Left ventricle myocardium inferior (tissue), 1 donor: ENCODE results near the gene ASB10. TPM values are rescaled to one million over a fixed set of nuclear protein-coding genes. Genes with fewer than 3 reads are reported as not detected.

Source experiments
- DNase-seq: peaks from one replicate; pipeline ENCODE4 v3.0.0-alpha.2; 2020
- H3K27ac ChIP-seq: fragments of 200-600 bp; replicated peaks from 2 replicates; pipeline ENCODE4 v1.8.0; 2021
- H3K27me3 ChIP-seq: fragments of 200-600 bp; 2 replicates; pipeline ENCODE4 v1.8.0; 2021; ENCODE audit warnings: low read depth
- H3K36me3 ChIP-seq: fragments of 200-600 bp; 2 replicates; pipeline ENCODE4 v1.8.0; 2021
- H3K4me1 ChIP-seq: fragments of 200-600 bp; 2 replicates; pipeline ENCODE4 v1.8.0; 2021
- H3K4me3 ChIP-seq: fragments of 200-600 bp; 2 replicates; pipeline ENCODE4 v1.8.0; 2021; ENCODE audit warnings: mild to moderate bottlenecking, moderate library complexity
- H3K9me3 ChIP-seq: fragments of 200-600 bp; replicated peaks from 2 replicates; pipeline ENCODE4 v1.8.0; 2021
- intact Hi-C: fragments of 100-400 bp; cut with micrococcal nuclease; formaldehyde crosslinking; loops from one replicate; pipeline ENCODE4 v1.11.0; 2022
- total RNA-seq: library from RNA; stranded (reverse); fragmentation: NEBNext Ultra II Directional; extraction: Animal tissue kit (Norgen Biotek cat#: 25700); gene quantifications from one replicate; pipeline ENCODE4 v1.2.1, GENCODE V29; 2021
- TF ChIP-seq, protein P1 (sequence below): fragments of 200-600 bp; IDR thresholded peaks from 2 replicates; pipeline ENCODE4 v1.8.0; 2021; ENCODE audit warnings: antibody characterized with exemption, mild to moderate bottlenecking, borderline replicate concordance
- donor health status: DM: no; HTN: yes; CAD: no; lungs with severe emphysema.

The ASB10 gene
- total RNA-seq, 1 donor from 2014 or later = 35.4 TPM

DNA sequence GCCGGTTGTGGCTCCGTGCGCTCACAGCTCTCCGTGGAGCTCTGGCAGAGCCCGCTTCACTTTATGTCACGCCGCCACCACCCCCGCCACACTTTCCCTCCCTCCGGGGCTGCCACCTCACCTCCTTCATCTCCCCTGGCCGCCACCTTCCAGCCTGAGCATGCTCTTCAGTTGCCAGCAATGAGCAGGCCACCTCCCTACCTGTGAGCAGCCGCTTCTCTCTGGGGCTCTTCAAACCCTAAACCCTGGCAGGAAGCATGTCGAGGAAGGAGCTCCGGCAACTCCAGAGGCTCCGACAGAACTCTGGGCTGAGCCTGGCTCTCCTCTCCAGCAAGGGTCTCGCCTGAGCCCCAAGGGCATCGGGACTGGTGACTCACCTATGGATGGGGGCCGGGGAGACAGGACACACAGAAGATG lies 56.3 kb downstream of the ASB10 start:
- TF ChIP-seq, protein P1, sequence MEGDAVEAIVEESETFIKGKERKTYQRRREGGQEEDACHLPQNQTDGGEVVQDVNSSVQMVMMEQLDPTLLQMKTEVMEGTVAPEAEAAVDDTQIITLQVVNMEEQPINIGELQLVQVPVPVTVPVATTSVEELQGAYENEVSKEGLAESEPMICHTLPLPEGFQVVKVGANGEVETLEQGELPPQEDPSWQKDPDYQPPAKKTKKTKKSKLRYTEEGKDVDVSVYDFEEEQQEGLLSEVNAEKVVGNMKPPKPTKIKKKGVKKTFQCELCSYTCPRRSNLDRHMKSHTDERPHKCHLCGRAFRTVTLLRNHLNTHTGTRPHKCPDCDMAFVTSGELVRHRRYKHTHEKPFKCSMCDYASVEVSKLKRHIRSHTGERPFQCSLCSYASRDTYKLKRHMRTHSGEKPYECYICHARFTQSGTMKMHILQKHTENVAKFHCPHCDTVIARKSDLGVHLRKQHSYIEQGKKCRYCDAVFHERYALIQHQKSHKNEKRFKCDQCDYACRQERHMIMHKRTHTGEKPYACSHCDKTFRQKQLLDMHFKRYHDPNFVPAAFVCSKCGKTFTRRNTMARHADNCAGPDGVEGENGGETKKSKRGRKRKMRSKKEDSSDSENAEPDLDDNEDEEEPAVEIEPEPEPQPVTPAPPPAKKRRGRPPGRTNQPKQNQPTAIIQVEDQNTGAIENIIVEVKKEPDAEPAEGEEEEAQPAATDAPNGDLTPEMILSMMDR = no peak
- Histone ChIP-seq H3K27me3 (no peaks in the 10 kb centered on the region), H3K4me1 (peaks cover 38% of the 10 kb centered on the region), H3K27ac (no peak overlapping the region), H3K36me3 (peaks cover 75% of the 10 kb centered on the region), H3K9me3 (no peaks in the 10 kb centered on the region), H3K4me3 (no peak overlapping the region)
- intact Hi-C loops = no loop called here
- DNase-seq = peak; percentile 7

DNA sequence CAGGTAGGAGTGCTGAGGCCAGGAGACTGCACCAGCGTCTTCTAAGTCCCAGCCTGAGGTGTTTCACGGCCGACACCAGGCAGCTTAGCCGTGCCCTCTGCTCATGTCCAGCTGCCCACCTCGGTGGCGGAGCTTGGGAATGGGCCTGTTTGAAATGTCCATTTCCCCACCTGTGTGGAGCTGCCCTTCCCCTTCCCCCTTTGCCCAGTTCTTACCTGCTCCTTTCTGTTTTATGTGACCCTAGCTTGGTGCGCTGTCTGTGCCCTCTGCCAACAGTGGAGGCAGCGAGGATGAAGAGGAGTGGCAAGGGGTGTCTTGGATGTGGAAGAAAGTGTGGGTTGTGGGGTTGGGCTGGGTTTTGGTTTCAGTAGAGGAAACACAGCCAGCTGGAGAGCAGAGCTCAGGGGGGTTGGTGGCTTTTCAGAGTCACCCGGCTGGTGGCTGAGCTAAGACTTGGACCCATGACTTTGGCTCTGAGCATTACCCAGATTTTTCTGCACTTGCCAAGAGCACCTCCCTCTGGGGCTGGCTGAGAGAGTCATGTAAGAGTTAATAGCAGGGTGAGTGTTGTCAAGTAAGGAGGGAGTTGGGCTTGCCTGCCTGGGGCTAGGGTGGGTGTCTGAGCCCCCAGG lies 57.0 kb downstream of the ASB10 start:
- intact Hi-C loops = no loop called here
- TF ChIP-seq, protein P1 = no peak
- peaks cover 42% of the 10 kb centered on the region for H3K4me1 ChIP-seq
- DNase-seq = peak; percentile 7
- H3K36me3 ChIP-seq = peaks cover 68% of the 10 kb centered on the region
- H3K27ac ChIP-seq = no peak overlapping the region
- no peak overlapping the region for H3K4me3 ChIP-seq
- no peaks in the 10 kb centered on the region for H3K9me3 ChIP-seq
- H3K27me3 ChIP-seq = no peaks in the 10 kb centered on the region

DNA sequence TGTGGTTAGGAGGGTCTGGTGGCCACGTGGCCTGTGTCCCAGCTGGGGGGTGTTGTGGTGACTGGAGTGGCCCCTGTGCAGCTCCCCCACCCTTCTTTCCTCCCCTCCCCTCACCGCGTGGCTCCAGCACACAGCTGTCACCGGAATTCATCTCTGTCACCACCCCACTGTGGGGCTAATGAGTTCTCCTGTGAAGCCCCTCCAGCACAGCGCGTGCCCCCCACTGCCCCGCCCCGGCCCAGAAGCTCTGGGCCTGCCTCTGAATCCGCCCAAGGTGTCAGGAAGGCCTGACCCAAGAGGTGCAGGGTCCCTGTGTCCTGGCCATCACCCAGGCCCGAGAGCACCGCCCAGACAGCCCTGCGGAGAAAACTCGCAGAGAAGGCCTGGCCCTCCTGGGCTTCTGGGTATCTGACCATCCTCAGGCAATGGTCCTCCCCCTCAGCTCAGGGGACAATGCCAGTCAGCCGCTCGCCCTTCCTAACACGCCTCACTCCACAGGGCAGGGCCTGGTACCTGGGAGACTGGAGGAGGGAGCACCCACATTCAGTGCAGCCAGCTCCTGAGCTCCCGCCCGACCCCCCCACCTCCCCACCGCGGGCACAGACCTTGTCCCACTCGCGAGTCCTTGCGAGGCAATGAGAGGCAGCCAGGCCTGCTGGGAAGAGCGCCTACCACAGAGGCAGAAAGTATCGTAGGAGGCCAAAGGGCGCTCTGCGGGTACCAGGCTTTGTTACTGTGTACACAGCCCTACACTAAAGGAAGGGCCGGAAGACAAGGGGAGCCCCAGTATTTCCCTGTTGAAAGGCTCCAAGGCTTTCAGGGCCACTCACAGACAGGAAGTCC lies 57.7 kb downstream of the ASB10 start:
- Histone ChIP-seq H3K27ac (no peak overlapping the region), H3K27me3 (no peaks in the 10 kb centered on the region), H3K9me3 (no peaks in the 10 kb centered on the region), H3K4me3 (no peak overlapping the region), H3K4me1 (peaks cover 42% of the 10 kb centered on the region), H3K36me3 (peaks cover 63% of the 10 kb centered on the region)
- no peak for DNase-seq
- TF ChIP-seq, protein P1 = no peak
- intact Hi-C loops = no loop called here

DNA sequence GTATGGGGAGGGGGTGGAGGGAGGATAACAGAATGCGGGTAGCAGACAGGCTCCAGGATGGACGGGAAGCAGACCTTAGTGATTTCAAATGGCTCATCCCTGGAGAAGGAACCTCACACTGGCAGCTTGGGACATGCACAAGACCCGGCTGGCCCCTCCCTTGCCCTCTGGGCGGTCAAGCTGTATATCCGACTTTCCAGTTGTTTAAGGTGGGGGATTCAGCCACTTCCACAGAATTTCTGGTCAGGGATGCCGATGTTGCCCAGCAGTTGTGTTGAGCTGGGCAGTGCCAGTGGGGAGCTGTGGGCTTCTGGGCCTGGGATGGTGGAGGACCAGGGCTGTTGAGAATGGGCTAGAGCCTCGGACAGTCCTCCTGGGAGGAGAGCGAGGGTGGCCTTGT lies 58.3 kb downstream of the ASB10 start:
- H3K27ac ChIP-seq = no peak overlapping the region
- DNase-seq = no peak
- intact Hi-C loops = no loop called here
- no peak overlapping the region for H3K4me3 ChIP-seq
- H3K36me3 ChIP-seq = peaks cover 59% of the 10 kb centered on the region
- no peaks in the 10 kb centered on the region for H3K9me3 ChIP-seq
- TF ChIP-seq, protein P1 = no peak
- peaks cover 40% of the 10 kb centered on the region for H3K4me1 ChIP-seq
- no peaks in the 10 kb centered on the region for H3K27me3 ChIP-seq

DNA sequence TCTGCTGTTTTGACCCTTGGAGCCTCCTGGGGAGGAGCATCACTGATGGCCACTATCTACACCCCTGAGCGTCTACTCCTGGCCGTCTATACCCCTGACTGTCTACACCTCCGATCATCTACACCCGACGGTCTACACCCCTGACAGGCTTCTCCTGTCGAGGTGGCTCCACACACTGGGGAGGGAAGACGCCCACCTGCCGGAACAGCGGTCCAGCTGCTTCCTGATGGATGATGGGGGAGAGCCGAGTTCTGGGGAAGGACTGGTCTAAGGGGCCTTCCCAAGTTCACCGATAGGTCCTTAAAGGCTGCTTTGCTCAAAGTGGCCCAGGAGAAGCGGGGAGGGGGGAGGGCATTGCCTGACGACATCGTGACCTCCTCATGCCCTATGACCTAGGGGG lies 58.9 kb downstream of the ASB10 start:
- no peak for DNase-seq
- no peaks in the 10 kb centered on the region for H3K9me3 ChIP-seq
- H3K36me3 ChIP-seq = peaks cover 58% of the 10 kb centered on the region
- intact Hi-C loops = no loop called here
- H3K4me1 ChIP-seq = peaks cover 38% of the 10 kb centered on the region
- TF ChIP-seq, protein P1 = no peak
- no peaks in the 10 kb centered on the region for H3K27me3 ChIP-seq
- no peak overlapping the region for H3K27ac ChIP-seq
- H3K4me3 ChIP-seq = no peak overlapping the region
